Esophagus muscularis mucosa (tissue), 4 donors: ENCODE results near the gene UBE2E2. TPM values are rescaled to one million over a fixed set of nuclear protein-coding genes. Genes with fewer than 3 reads are reported as not detected.

Experiments used
- DNase-seq: peaks from one replicate; pipeline ENCODE4 v3.0.0-alpha.2; 2017; ENCODE audit errors: extremely low spot score
- H3K27ac ChIP-seq, 4 donors: fragments of 200-600 bp; sonication (generic); replicated peaks in 1 of 4; 1 replicate in 3 of 4; 2 replicates in 1 of 4; pipeline ENCODE4 v1.5.1; 2016 to 2019; ENCODE audit warnings: mild to moderate bottlenecking in 1 of 4
- H3K27me3 ChIP-seq, 4 donors: fragments of 200-600 bp; sonication (generic); one replicate each; pipeline versions ENCODE4 v1.5.1 to v1.6.0; 2016 to 2019
- H3K36me3 ChIP-seq, 4 donors: fragments of 200-600 bp; sonication (generic); one replicate each; pipeline ENCODE4 v1.5.1; 2016 to 2019
- H3K4me1 ChIP-seq, 4 donors: fragments of 200-600 bp; sonication (generic); one replicate each; pipeline ENCODE4 v1.5.1; 2016 to 2019
- H3K4me3 ChIP-seq, 4 donors: fragments of 200-600 bp; sonication (generic); 1 replicate in 2 of 4; 2 replicates in 2 of 4; pipeline ENCODE4 v1.5.1; 2016 to 2019; ENCODE audit warnings: mild to moderate bottlenecking in 4 of 4, moderate library complexity in 1 of 4
- H3K9me3 ChIP-seq, 4 donors: fragments of 200-600 bp; sonication (generic); 1 replicate in 3 of 4; 2 replicates in 1 of 4; pipeline ENCODE4 v1.5.1; 2016 to 2019
- EP300 ChIP-seq: sonication (generic); formaldehyde crosslinking; IDR thresholded peaks from one replicate; pipeline ENCODE4 v1.6.1; 2017; ENCODE audit warnings: antibody characterized with exemption
- POLR2A ChIP-seq: fragments of 450-650 bp; IDR thresholded peaks from one replicate; pipeline ENCODE4 v1.6.1; 2017; ENCODE audit warnings: antibody characterized with exemption, moderate library complexity, mild to moderate bottlenecking, low read depth
- POLR2AphosphoS5 ChIP-seq, 2 donors: sonication (generic); formaldehyde crosslinking; IDR thresholded peaks; one replicate each; pipeline ENCODE4 v1.6.1; 2017; ENCODE audit warnings: antibody characterized with exemption in 2 of 2
- WGBS: methylation state at CpG from one replicate; pipeline ENCODE4 v1.1.5; 2018; 5-methylcytosine and 5-hydroxymethylcytosine counted together
- intact Hi-C: fragments of 100-400 bp; cut with DNase I; formaldehyde crosslinking; loops from one replicate; pipeline ENCODE4 v1.15.1; 2023
- total RNA-seq, 4 donors: library from RNA; depleted of rRNA; stranded (reverse); fragments of >200 nt; gene quantifications; one replicate each; pipeline versions ENCODE4 v1.1.0 to v1.2.1, GENCODE V29; 2016
- TF ChIP-seq, protein P1 (sequence below), 3 experiments: fragments of 200-600 bp in 2 of 3; fragments of 450-650 bp in 1 of 3; sonication (generic) in 2 of 3; IDR thresholded peaks; one replicate each; pipeline ENCODE4 v1.5.1; 2017 to 2019; ENCODE audit warnings: antibody characterized with exemption in 3 of 3, mild to moderate bottlenecking in 2 of 3, moderate library complexity in 1 of 3

Gene UBE2E2
- total RNA-seq, 4 donors from 2014 or later = 53.5 to 143 (median 90.3) TPM

DNA sequence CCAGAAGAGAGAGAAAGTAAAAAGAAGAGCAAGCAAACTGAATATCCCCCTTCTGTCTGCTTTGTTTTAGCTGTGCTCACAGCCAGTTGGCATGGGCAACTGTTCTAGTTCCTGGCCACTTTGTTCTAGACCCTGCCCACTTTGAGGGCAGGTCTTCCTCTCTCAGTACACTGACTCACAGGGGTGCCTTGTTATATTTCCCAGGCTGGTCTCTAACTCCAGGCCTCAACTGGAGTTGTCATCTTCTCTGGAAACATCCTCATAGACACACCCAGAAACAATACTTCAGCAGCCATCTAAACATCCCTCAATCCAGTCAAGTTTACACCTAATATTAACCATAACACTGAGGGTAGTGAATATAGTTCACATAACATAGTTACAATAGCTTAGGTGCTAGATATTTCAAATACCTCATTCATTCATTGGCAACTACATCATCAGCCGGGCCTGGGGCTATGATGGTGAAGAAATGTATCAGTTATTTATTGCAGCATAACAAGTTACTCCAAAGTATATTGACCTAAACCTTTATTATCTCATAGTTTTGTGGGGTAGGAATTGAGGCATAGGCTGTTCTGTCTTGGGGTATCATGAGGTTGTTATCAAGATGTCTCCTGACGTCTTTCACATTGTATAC lies 106.0 kb downstream of the UBE2E2 start:
- Histone ChIP-seq H3K9me3 (no peaks in the 10 kb centered on the region), H3K4me3 (no peak overlapping the region), H3K4me1 (peaks cover 7 to 26% (median 17%) of the 10 kb centered on the region in 4 donors), H3K27me3 (no peaks in the 10 kb centered on the region), H3K27ac (no peak overlapping the region), H3K36me3 (no peaks in the 10 kb centered on the region)
- TF ChIP-seq POLR2AphosphoS5 (IDR thresholded peaks at IDR 0.05) (no peak), POLR2A (no peak), EP300 (no peak)
- TF ChIP-seq, protein P1, sequence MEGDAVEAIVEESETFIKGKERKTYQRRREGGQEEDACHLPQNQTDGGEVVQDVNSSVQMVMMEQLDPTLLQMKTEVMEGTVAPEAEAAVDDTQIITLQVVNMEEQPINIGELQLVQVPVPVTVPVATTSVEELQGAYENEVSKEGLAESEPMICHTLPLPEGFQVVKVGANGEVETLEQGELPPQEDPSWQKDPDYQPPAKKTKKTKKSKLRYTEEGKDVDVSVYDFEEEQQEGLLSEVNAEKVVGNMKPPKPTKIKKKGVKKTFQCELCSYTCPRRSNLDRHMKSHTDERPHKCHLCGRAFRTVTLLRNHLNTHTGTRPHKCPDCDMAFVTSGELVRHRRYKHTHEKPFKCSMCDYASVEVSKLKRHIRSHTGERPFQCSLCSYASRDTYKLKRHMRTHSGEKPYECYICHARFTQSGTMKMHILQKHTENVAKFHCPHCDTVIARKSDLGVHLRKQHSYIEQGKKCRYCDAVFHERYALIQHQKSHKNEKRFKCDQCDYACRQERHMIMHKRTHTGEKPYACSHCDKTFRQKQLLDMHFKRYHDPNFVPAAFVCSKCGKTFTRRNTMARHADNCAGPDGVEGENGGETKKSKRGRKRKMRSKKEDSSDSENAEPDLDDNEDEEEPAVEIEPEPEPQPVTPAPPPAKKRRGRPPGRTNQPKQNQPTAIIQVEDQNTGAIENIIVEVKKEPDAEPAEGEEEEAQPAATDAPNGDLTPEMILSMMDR (IDR thresholded peaks at IDR 0.05) = no peak
- no peak for DNase-seq
- 89% methylated on average over 2 of the region's 2 CpGs for WGBS
- intact Hi-C loops = no loop called here

DNA sequence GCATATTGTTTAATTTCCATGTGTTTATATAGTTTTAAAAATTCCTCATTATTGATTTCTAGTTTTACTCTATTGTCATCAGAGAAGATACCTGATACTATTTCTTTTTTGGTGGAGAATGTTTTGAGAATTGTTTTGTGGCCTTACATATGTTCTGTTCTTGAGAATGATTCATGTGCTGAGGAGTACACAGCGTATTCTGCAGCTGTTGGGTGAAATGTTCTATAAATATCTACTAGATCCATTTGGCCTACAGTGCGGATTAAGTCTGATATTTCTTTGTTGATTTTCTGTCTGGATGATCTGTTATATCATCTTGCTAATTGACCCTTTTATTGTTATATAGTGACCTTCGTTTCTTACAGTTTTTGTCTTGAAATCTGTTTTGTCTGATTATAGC lies 109.7 kb downstream of the UBE2E2 start:
- Histone ChIP-seq H3K27me3 (no peaks in the 10 kb centered on the region), H3K36me3 (no peaks in the 10 kb centered on the region), H3K9me3 (no peaks in the 10 kb centered on the region), H3K4me3 (no peak overlapping the region), H3K27ac (no peak overlapping the region), H3K4me1 (peaks cover 0 to 21% (median 5%) of the 10 kb centered on the region in 4 donors)
- 78% methylated on average over 3 of the region's 3 CpGs for WGBS
- TF ChIP-seq, protein P1 (IDR thresholded peaks at IDR 0.05) = no peak
- TF ChIP-seq POLR2AphosphoS5 (IDR thresholded peaks at IDR 0.05) (no peak), EP300 (no peak), POLR2A (no peak)
- DNase-seq = no peak
- intact Hi-C loops = no loop called here

DNA sequence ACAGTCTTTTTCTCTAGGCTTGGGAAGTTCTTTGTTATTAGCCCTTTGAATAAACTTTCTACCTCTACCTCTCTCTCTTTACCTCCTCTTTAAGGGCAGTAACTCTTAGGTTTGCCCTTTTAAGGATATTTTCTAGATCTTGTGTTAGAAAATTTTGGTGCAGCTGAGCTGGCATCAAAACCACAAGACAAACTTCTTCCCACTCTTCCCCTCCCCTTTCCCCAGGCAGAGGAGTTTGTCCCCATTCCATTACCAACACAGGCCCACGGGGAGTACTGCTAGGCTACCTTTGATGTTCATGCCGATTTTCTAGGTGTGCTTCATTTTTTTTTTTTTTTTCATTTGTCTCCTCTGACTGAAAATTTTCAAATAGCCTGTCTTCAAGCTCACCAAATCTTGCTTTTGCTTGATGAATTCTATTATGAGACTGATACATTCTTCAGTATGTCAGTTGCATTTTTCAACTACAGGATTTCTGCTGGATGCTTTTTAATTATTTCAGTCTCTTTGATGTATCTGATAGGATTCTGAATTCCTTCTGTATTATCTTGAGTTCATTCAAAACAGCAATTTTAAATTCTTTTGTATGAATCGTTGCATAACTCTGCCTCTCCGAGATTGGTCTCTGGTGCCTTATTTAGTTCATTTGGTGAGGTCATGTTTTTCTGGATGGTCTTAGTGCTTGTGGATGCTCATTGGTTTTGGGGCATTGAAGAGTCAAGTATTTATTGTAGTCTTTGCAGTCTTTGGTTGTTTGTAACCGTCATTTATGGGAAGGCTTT lies 112.0 kb downstream of the UBE2E2 start:
- H3K4me3 ChIP-seq = no peak overlapping the region
- no peaks in the 10 kb centered on the region for H3K9me3 ChIP-seq
- 78% methylated on average over 5 of the region's 5 CpGs for WGBS
- no peaks in the 10 kb centered on the region for H3K36me3 ChIP-seq
- intact Hi-C loops = no loop called here
- no peak for DNase-seq
- H3K27ac ChIP-seq = no peak overlapping the region
- no peak for TF ChIP-seq POLR2A
- TF ChIP-seq, protein P1 (IDR thresholded peaks at IDR 0.05) = no peak
- no peak for TF ChIP-seq EP300
- no peak for TF ChIP-seq POLR2AphosphoS5 (IDR thresholded peaks at IDR 0.05)
- H3K27me3 ChIP-seq = no peaks in the 10 kb centered on the region
- peaks cover 0 to 21% (median 2%) of the 10 kb centered on the region in 4 donors for H3K4me1 ChIP-seq

DNA sequence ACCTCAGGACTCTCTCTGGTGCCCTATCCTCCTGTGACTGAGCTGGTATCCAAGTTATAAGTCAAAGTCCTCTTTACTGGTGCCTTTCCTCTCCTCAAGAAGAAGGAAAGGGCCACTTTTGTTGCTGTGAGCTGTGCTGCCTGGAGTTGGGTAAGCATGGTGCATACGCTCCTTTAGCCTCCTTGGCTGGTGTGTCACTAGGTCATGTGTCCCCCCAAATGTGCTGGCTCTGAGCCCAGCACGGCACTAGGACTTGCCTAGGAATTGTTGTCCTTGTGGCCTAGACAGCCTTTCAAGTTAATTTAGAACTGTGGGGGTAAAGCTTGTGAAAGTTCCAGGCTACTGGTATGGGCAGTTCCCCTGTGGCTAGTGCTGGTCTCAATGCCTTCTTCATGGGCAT lies 113.8 kb downstream of the UBE2E2 start:
- WGBS = 100% methylated on average over 2 of the region's 2 CpGs

More for the DNA sequence above, 113.8 kb downstream of the UBE2E2 start:
- DNase-seq = no peak
- Histone ChIP-seq H3K4me1 (peaks cover 0 to 21% (median 5%) of the 10 kb centered on the region in 4 donors), H3K9me3 (no peaks in the 10 kb centered on the region), H3K27ac (no peak overlapping the region), H3K4me3 (no peak overlapping the region), H3K36me3 (no peaks in the 10 kb centered on the region), H3K27me3 (no peaks in the 10 kb centered on the region)
- intact Hi-C loops = no loop called here
- no peak for TF ChIP-seq POLR2A
- no peak for TF ChIP-seq POLR2AphosphoS5 (IDR thresholded peaks at IDR 0.05)
- no peak for TF ChIP-seq EP300
- TF ChIP-seq, protein P1 (IDR thresholded peaks at IDR 0.05) = no peak
